AG04450 (cell line): ENCODE measurements around the gene MALRD1. TPM values are rescaled to one million over a fixed set of nuclear protein-coding genes. Genes with fewer than 3 reads are reported as not detected.
"Not testable (repeated sequence)": the region's sequence is repeated elsewhere in the genome, so short reads cannot be mapped to it uniquely, and the experiment has no call there.

Experiments
- CTCF ChIA-PET: fragments of 300-600, 350-600 bp; formaldehyde crosslinking; extraction: SDS; loops from one replicate; lab custom pipeline; 2022; ENCODE audit warnings: antibody characterized with exemption, inconsistent platforms; lab: Charles Lee
- POLR2A ChIA-PET: fragments of 350-600 bp; formaldehyde crosslinking; extraction: SDS; loops from one replicate; lab custom pipeline; 2021; ENCODE audit warnings: antibody characterized with exemption, inconsistent platforms; lab: Yijun Ruan, JAX
- DNase-seq: peaks from one replicate; pipeline ENCODE4 v3.0.0-alpha.2; 2011; ENCODE audit warnings: low read depth, low spot score
- H3K27ac ChIP-seq: one replicate; pipeline ENCODE4 v1.5.1; 2012; ENCODE audit warnings: low read depth, low read length, control low read depth
- H3K27me3 ChIP-seq: one replicate; pipeline ENCODE4 v1.6.0; 2012; ENCODE audit warnings: low read length; ENCODE audit not compliant: control insufficient read depth, insufficient read depth
- H3K4me3 ChIP-seq: 2 replicates; pipeline ENCODE4 v1.5.1; 2011; ENCODE audit warnings: mild to moderate bottlenecking, low read depth, low read length, control low read depth
- H3K9me3 ChIP-seq: 2 replicates; pipeline ENCODE4 v1.5.1; 2012; ENCODE audit warnings: low read length; ENCODE audit not compliant: control insufficient read depth, insufficient read depth
- polyA plus RNA-seq: library from polyadenylated mRNA; depleted of rRNA; stranded (reverse); fragments of >200 nt; gene quantifications from 2 replicates; pipeline ENCODE4 v1.2.3, GENCODE V29; 2011
- TF ChIP-seq, protein P1 (sequence below): IDR thresholded peaks from 2 replicates; pipeline ENCODE4 v1.5.1; 2011; ENCODE audit warnings: low read depth, low read length, control low read depth, inconsistent platforms

Gene MALRD1
- polyA plus RNA-seq, 1 experiment = 2.4 TPM

DNA sequence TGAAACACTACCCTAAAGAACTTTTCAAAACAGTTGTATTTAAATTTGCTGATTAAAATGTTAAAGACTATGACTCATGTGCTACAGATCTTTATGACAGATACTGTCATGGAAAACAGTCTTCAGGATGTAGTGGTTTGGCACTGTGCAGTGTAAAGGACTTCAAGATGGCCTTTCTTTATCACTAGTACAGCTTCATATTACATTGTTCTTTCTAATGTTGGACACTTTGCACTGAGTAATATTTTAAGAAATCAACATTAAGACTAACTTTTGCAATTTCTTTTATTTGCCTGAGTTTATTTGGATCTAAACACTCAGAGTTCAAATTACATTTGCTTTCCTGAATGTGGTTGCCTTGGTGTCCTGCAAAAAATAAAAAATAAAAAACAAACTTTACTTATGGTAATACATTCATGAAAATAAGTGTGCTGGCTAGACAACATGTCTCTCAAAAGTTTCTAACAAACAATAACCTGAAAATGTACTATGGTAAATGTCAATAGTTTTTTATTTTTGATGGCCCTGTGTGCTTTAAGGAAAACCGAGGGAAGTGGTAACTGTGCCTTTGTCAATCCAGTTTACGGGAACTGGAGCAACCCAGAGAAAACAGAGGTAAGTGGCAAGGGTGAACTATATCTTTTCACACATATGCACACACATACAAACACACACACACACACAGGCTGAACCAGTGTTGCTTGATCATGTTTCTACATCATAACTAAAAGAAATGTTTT lies 681.7 kb downstream of the MALRD1 start:
- H3K9me3 ChIP-seq = no peaks in the 10 kb centered on the region
- no peak for DNase-seq
- ChIA-PET CTCF (no interaction called here), POLR2A (no interaction called here)
- no peak overlapping the region for H3K27ac ChIP-seq
- no peak overlapping the region for H3K4me3 ChIP-seq
- no peaks in the 10 kb centered on the region for H3K27me3 ChIP-seq
- TF ChIP-seq, protein P1, sequence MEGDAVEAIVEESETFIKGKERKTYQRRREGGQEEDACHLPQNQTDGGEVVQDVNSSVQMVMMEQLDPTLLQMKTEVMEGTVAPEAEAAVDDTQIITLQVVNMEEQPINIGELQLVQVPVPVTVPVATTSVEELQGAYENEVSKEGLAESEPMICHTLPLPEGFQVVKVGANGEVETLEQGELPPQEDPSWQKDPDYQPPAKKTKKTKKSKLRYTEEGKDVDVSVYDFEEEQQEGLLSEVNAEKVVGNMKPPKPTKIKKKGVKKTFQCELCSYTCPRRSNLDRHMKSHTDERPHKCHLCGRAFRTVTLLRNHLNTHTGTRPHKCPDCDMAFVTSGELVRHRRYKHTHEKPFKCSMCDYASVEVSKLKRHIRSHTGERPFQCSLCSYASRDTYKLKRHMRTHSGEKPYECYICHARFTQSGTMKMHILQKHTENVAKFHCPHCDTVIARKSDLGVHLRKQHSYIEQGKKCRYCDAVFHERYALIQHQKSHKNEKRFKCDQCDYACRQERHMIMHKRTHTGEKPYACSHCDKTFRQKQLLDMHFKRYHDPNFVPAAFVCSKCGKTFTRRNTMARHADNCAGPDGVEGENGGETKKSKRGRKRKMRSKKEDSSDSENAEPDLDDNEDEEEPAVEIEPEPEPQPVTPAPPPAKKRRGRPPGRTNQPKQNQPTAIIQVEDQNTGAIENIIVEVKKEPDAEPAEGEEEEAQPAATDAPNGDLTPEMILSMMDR = no peak

DNA sequence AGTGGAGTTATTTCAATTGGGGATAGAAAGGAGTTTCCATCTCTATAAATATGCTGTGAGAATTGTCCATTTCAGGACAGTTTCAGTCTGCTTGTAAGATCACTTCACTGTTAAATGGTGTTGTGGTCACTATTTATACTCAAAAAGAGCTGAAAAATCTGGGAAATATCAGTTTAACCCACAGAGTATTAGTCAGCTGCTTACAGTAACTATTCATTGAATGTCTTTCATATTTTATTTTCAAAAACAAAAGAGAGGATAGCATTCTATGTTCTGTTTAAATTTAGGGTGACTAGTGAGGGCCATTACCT lies 682.3 kb downstream of the MALRD1 start:
- no peaks in the 10 kb centered on the region for H3K9me3 ChIP-seq
- POLR2A ChIA-PET = no interaction called here
- no peak overlapping the region for H3K27ac ChIP-seq
- DNase-seq = no peak
- TF ChIP-seq, protein P1 = no peak
- no peak overlapping the region for H3K4me3 ChIP-seq
- no peaks in the 10 kb centered on the region for H3K27me3 ChIP-seq
- CTCF ChIA-PET = no interaction called here

DNA sequence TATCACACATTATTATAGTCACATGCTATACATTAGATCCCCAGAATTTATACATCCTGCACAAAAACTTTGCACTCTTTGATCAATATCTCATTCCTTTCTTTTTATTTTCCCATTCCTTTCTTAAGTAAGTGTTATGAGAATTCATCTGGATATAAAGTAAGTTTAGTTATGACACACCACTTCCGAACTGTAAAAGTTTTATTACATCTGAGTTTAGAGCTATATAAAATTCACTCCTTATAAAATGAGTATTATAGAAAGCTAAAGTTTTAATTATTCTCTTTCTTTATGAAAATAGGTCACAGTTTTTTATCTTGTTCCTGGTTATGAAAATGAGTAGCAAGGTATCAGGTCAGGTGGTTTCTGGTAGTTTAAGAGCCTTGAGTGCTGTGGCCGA lies 683.0 kb downstream of the MALRD1 start:
- H3K27me3 ChIP-seq = no peaks in the 10 kb centered on the region
- H3K9me3 ChIP-seq = no peaks in the 10 kb centered on the region
- ChIA-PET POLR2A (no interaction called here), CTCF (no interaction called here)
- H3K4me3 ChIP-seq = no peak overlapping the region
- H3K27ac ChIP-seq = no peak overlapping the region
- TF ChIP-seq, protein P1 = no peak
- DNase-seq = no peak

DNA sequence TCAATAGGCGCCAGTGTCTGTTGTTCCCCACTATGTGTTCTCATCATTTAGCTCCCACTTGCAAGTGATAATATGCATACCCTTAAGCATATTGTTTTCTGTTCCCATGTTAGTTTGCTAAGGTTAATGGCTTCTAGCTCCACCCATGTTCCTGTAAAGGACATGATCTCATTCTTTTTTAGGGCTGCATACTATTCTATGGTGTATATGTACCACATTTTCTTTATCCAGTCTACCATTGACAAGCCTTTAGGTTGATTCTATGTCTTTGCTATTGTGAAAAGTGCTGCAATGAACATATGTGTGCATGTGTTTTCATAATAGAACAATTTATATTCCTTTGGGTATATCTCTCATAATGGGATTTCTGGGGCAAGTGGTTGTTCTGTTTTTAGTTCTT lies 689.8 kb downstream of the MALRD1 start:
- H3K4me3 ChIP-seq = no peak overlapping the region
- CTCF ChIA-PET = no interaction called here

DNA sequence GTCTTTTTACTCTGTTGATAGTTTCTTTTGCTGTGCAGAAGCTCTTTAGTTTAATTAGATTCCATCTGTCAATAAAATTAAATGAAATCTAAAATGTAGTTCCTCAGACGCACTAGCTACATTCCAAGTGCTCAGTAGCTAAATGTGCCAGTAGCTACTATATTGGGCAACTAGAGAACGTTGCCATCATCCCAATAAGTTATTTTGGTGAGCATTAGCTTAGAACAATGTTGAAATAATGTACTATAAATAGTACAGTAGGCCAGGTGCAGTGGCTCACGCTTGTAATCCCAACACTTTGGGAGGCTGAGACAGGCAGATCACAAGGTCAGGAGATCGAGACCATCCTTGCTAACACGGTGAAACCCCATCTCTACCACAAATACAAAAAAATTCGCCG lies 690.6 kb downstream of the MALRD1 start:
- H3K4me3 ChIP-seq, CTCF ChIA-PET, H3K27ac ChIP-seq, H3K9me3 ChIP-seq, H3K27me3 ChIP-seq, POLR2A ChIA-PET, DNase-seq: not testable (repeated sequence)

More for the DNA sequence above, 689.8 kb downstream of the MALRD1 start:
- POLR2A ChIA-PET = no interaction called here
- no peak overlapping the region for H3K27ac ChIP-seq
- H3K9me3 ChIP-seq = no peaks in the 10 kb centered on the region
- no peak for DNase-seq
- no peaks in the 10 kb centered on the region for H3K27me3 ChIP-seq
- TF ChIP-seq, protein P1 = no peak

DNA sequence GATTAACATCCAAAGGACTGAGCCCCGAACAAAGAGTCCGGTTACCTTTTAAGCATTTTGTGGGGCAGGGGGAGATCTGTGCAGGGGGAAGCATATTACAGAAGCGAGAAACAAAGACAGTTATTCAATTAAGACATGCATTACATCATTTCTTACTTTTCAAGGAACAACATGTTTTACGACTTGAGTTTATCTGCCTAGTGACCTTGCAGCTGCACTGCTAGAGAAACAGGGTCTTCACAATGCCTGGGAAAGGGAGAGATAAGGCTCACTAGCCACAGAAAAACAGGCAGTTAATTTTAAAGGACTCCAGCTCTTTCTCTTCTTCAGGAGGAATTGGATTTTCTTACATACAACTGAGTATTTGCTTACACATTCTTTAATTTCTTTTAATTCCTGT lies 693.5 kb downstream of the MALRD1 start:
- H3K9me3 ChIP-seq, H3K27me3 ChIP-seq, H3K4me3 ChIP-seq, DNase-seq, POLR2A ChIA-PET, H3K27ac ChIP-seq: not testable (repeated sequence)
- CTCF ChIA-PET = interaction anchor here (0.7 kb wide), 1 partner anchor 119 kb away, joined by 5 read pairs; no protein-coding TSS in a partner anchor
